Measurements from ENCODE around the gene MTA2. TPM values are rescaled to one million over a fixed set of nuclear protein-coding genes. Genes with fewer than 3 reads are reported as not detected.

MTA2 gene
- total and polyA plus RNA-seq, 10 of the 15 experiments (the other 5 are each of a cell fraction or from before 2014, with no cell fraction given) = 6.7 to 201 (median 113) TPM

- FAIRE-seq (no peak), DNase-seq (ENCODE audit: low read depth, low spot score) (no peak), ATAC-seq (no peak)
- WGBS (ENCODE audit: insufficient coverage, insufficient replicate concordance, low lambda C conversion rate, missing lambda C conversion rate) = 53% methylated on average over 1 of the region's 1 CpG
- Histone ChIP-seq H3K9me3 (replicated peaks; ENCODE audit: control insufficient read depth, insufficient read depth, low read length) (no peaks in the 10 kb centered on the region), H3K79me2 (ENCODE audit: control insufficient read depth, insufficient read depth, low read length) (peaks cover 77% of the 10 kb centered on the region), H2AFZ (ENCODE audit: control insufficient read depth, low read depth, low read length) (no peak overlapping the region), H3K36me3 (ENCODE audit: control insufficient read depth in 2 of 2, insufficient read depth in 2 of 2, low read length in 1 of 2) (peaks cover 7 to 47% of the 10 kb centered on the region in 2 experiments), H3K4me2 (ENCODE audit: control insufficient read depth, insufficient read depth) (0 out of 2 replicates have a peak overlapping the region, but pooled peaks have one; percentile 23), H3K9ac (ENCODE audit: control insufficient read depth, insufficient read depth, low read length) (no peak overlapping the region), H3K27ac (ENCODE audit: control insufficient read depth, insufficient read depth) (no peak overlapping the region), H3K27me3 (replicated peaks in 1 of 2; ENCODE audit: control insufficient read depth in 2 of 2, insufficient read depth in 2 of 2, low read length in 1 of 2) (no peaks in the 10 kb centered on the region), H4K20me1 (ENCODE audit: control insufficient read depth, insufficient read depth) (peaks cover 4% of the 10 kb centered on the region; the same call in 1 of the 2 replicates), H3K4me3 (no peak overlapping the region), H3K4me1 (ENCODE audit: control insufficient read depth, insufficient read depth, low read length) (peaks cover 24% of the 10 kb centered on the region)
- intact Hi-C loops (cut with micrococcal nuclease; ENCODE audit: unreplicated experiment) = no loop called here
- in situ Hi-C loops (cut with MboI) = no loop called here
- RAD21 ChIA-PET (ENCODE audit: unreplicated experiment) = interaction anchor here (1.0 to 3.3 kb wide), 4 partner anchors 8 to 145 kb away, joined by 3 to 14 read pairs (median 9); no protein-coding TSS in a partner anchor
- SMC1A ChIA-PET (ENCODE audit: uncharacterized antibody, unreplicated experiment) = interaction anchor here (0.8 to 2.9 kb wide), 7 partner anchors 10 to 175 kb away, joined by 3 to 15 read pairs (median 5); partner anchors contain the start of genes C11orf98 and CSKMT
- no TSS peak for BruUV-seq (replicated peaks)
- CTCF ChIA-PET = interaction anchor here (0.6 to 4.4 kb wide), 9 partner anchors 11 to 205 kb away, joined by 3 to 56 read pairs (median 3); partner anchors contain the start of gene AHNAK
- POLR2A ChIA-PET = interaction anchor here (0.6 to 4.7 kb wide), 4 partner anchors 11 to 98 kb away, joined by 3 to 29 read pairs (median 4); partner anchors contain the start of genes C11orf98, CSKMT and TUT1
- TF ChIP-seq CBFB (IDR thresholded peaks at IDR 0.05; ENCODE audit: low read depth) (no peak), POU2F2 (IDR thresholded peaks at IDR 0.05; ENCODE audit: borderline replicate concordance, low read depth, low read length) (no peak), RCOR1 (conservative IDR thresholded peaks at IDR 0.05; ENCODE audit: low read depth, low read length) (no peak), ZBTB11 (CRISPR knock-in tag; IDR thresholded peaks at IDR 0.05) (no peak), IRF5 (IDR thresholded peaks at IDR 0.05; ENCODE audit: borderline replicate concordance) (no peak), MAX (IDR thresholded peaks at IDR 0.05; ENCODE audit: low read depth, low read length) (no peak), NR2C2 (IDR thresholded peaks at IDR 0.05; ENCODE audit: borderline replicate concordance, control insufficient read depth, insufficient read length, low read depth) (no peak), GABPA (IDR thresholded peaks at IDR 0.05; ENCODE audit: low read depth) (no peak), SUPT20H (IDR thresholded peaks at IDR 0.05; ENCODE audit: borderline replicate concordance, control insufficient read depth, low read depth, low read length) (no peak), CEBPB (IDR thresholded peaks at IDR 0.05; ENCODE audit: borderline replicate concordance in 1 of 2, low read depth in 2 of 2, low read length in 2 of 2) (no peak), HDAC6 (IDR thresholded peaks at IDR 0.05; ENCODE audit: unreplicated experiment) (no peak), TCF12 (IDR thresholded peaks at IDR 0.05; ENCODE audit: low read depth, low read length) (no peak), POLR2A (IDR thresholded peaks at IDR 0.05; ENCODE audit: low read depth, low read length) (no peak), JUND (IDR thresholded peaks at IDR 0.05; ENCODE audit: low read depth, low read length) (no peak), DPF2 (IDR thresholded peaks at IDR 0.05) (no peak), CEBPZ (IDR thresholded peaks at IDR 0.05; ENCODE audit: low read depth, low read length) (no peak), ZNF207 (IDR thresholded peaks at IDR 0.05; ENCODE audit: borderline replicate concordance) (no peak)
These were observed 32.1 kb downstream of the MTA2 start for GRCh38 chr11:62569611-62570010.

Measured in GM12878 (cell line).